Stomach smooth muscle (tissue), 2 donors: ENCODE measurements around the gene NINJ2.

ENCODE experiments used
- H3K27ac ChIP-seq: one replicate; pipeline ENCODE4 v1.7.0; 2013; ENCODE audit warnings: mild to moderate bottlenecking, low read length, inconsistent platforms
- H3K27me3 ChIP-seq, 2 donors: one replicate each; pipeline ENCODE4 v1.7.0; 2013; ENCODE audit warnings: low read length in 2 of 2; ENCODE audit not compliant: insufficient read depth in 2 of 2, control insufficient read depth in 1 of 2
- H3K36me3 ChIP-seq, 2 donors: one replicate each; pipeline ENCODE4 v1.7.0; 2013; ENCODE audit warnings: low read length in 2 of 2; ENCODE audit not compliant: control insufficient read depth in 2 of 2, insufficient read depth in 2 of 2
- H3K4me1 ChIP-seq: one replicate; pipeline ENCODE4 v1.7.0; 2013; ENCODE audit warnings: low read length; ENCODE audit not compliant: control insufficient read depth, insufficient read depth
- H3K4me3 ChIP-seq, 2 donors: one replicate each; pipeline ENCODE4 v1.7.0; 2013; ENCODE audit warnings: low read length in 2 of 2
- H3K9ac ChIP-seq, 2 donors: one replicate each; pipeline ENCODE4 v1.7.0; 2013; ENCODE audit warnings: low read length in 2 of 2, mild to moderate bottlenecking in 1 of 2
- H3K9me3 ChIP-seq, 2 donors: one replicate each; pipeline ENCODE4 v1.7.0; 2013; ENCODE audit warnings: low read length in 2 of 2; ENCODE audit not compliant: control insufficient read depth in 2 of 2
- donor health status: healthy.
- donor health status: Pancreatic carcinoma.

Gene NINJ2

GRCh38 chr12:625998-626397, 37.2 kb downstream of the NINJ2 start:
- Histone ChIP-seq H3K9me3 (no peaks in the 10 kb centered on the region), H3K27ac (no peak overlapping the region), H3K27me3 (no peaks in the 10 kb centered on the region), H3K36me3 (no peaks in the 10 kb centered on the region), H3K4me1 (no peaks in the 10 kb centered on the region), H3K9ac (no peak overlapping the region), H3K4me3 (no peak overlapping the region)

- Histone ChIP-seq H3K36me3 (no peaks in the 10 kb centered on the region), H3K27me3 (no peaks in the 10 kb centered on the region), H3K4me3 (no peak overlapping the region), H3K27ac (no peak overlapping the region), H3K9me3 (no peaks in the 10 kb centered on the region), H3K9ac (no peak overlapping the region), H3K4me1 (no peaks in the 10 kb centered on the region)
These were observed 39.3 kb downstream of the NINJ2 start for GRCh38 chr12:623865-624372.

GRCh38 chr12:623172-623864, 39.9 kb downstream of the NINJ2 start:
- H3K27ac ChIP-seq = no peak overlapping the region
- H3K27me3 ChIP-seq = no peaks in the 10 kb centered on the region
- no peak overlapping the region for H3K9ac ChIP-seq
- no peaks in the 10 kb centered on the region for H3K9me3 ChIP-seq
- H3K4me1 ChIP-seq = no peaks in the 10 kb centered on the region
- no peak overlapping the region for H3K4me3 ChIP-seq
- H3K36me3 ChIP-seq = no peaks in the 10 kb centered on the region

- no peak overlapping the region for H3K4me3 ChIP-seq
- no peaks in the 10 kb centered on the region for H3K27me3 ChIP-seq
- no peaks in the 10 kb centered on the region for H3K4me1 ChIP-seq
- no peak overlapping the region for H3K27ac ChIP-seq
- no peak overlapping the region for H3K9ac ChIP-seq
- no peaks in the 10 kb centered on the region for H3K36me3 ChIP-seq
- no peaks in the 10 kb centered on the region for H3K9me3 ChIP-seq
These were observed 40.8 kb downstream of the NINJ2 start for GRCh38 chr12:622416-622815.

- no peaks in the 10 kb centered on the region for H3K36me3 ChIP-seq
- H3K27me3 ChIP-seq = no peaks in the 10 kb centered on the region
- no peak overlapping the region for H3K9ac ChIP-seq
- H3K9me3 ChIP-seq = no peaks in the 10 kb centered on the region
- H3K27ac ChIP-seq = no peak overlapping the region
- no peaks in the 10 kb centered on the region for H3K4me1 ChIP-seq
- no peak overlapping the region for H3K4me3 ChIP-seq
These were observed 43.9 kb downstream of the NINJ2 start for GRCh38 chr12:619346-619745.

- Histone ChIP-seq H3K9ac (no peak overlapping the region), H3K9me3 (no peaks in the 10 kb centered on the region), H3K4me3 (no peak overlapping the region), H3K27me3 (no peaks in the 10 kb centered on the region), H3K36me3 (no peaks in the 10 kb centered on the region), H3K4me1 (no peaks in the 10 kb centered on the region), H3K27ac (no peak overlapping the region)
These were observed 44.6 kb downstream of the NINJ2 start for GRCh38 chr12:618605-619004.

- Histone ChIP-seq H3K9ac (no peak overlapping the region), H3K36me3 (no peaks in the 10 kb centered on the region), H3K4me1 (no peaks in the 10 kb centered on the region), H3K27me3 (no peaks in the 10 kb centered on the region), H3K4me3 (no peak overlapping the region), H3K9me3 (no peaks in the 10 kb centered on the region), H3K27ac (no peak overlapping the region)
These were observed 45.8 kb downstream of the NINJ2 start for GRCh38 chr12:617304-617915.

GRCh38 chr12:615620-616019, 47.6 kb downstream of the NINJ2 start:
- H3K27me3 ChIP-seq = no peaks in the 10 kb centered on the region
- no peak overlapping the region for H3K4me3 ChIP-seq
- no peaks in the 10 kb centered on the region for H3K9me3 ChIP-seq
- no peak overlapping the region for H3K9ac ChIP-seq
- no peak overlapping the region for H3K27ac ChIP-seq
- H3K36me3 ChIP-seq = no peaks in the 10 kb centered on the region
- H3K4me1 ChIP-seq = no peaks in the 10 kb centered on the region

GRCh38 chr12:614411-614970, 48.8 kb downstream of the NINJ2 start:
- H3K4me3 ChIP-seq = no peak overlapping the region
- no peaks in the 10 kb centered on the region for H3K36me3 ChIP-seq
- H3K27me3 ChIP-seq = no peaks in the 10 kb centered on the region
- no peaks in the 10 kb centered on the region for H3K9me3 ChIP-seq
- no peak overlapping the region for H3K9ac ChIP-seq
- H3K27ac ChIP-seq = no peak overlapping the region
- H3K4me1 ChIP-seq = no peaks in the 10 kb centered on the region

GRCh38 chr12:613996-614395, 49.2 kb downstream of the NINJ2 start:
- H3K9ac ChIP-seq = no peak overlapping the region
- no peaks in the 10 kb centered on the region for H3K9me3 ChIP-seq
- no peak overlapping the region for H3K4me3 ChIP-seq
- no peaks in the 10 kb centered on the region for H3K4me1 ChIP-seq
- no peaks in the 10 kb centered on the region for H3K27me3 ChIP-seq
- H3K36me3 ChIP-seq = no peaks in the 10 kb centered on the region
- no peak overlapping the region for H3K27ac ChIP-seq

GRCh38 chr12:612886-613285, 50.4 kb downstream of the NINJ2 start:
- Histone ChIP-seq H3K9me3 (no peaks in the 10 kb centered on the region), H3K4me3 (no peak overlapping the region), H3K27me3 (no peaks in the 10 kb centered on the region), H3K36me3 (no peaks in the 10 kb centered on the region), H3K27ac (no peak overlapping the region), H3K4me1 (no peaks in the 10 kb centered on the region), H3K9ac (no peak overlapping the region)
